AG09309 (cell line): Measurements from ENCODE around the gene NAV3.
A peak's percentile ranks its signal among the peaks of the same experiment; 100 is the strongest.

Experiments
- DNase-seq: peaks from one replicate; pipeline ENCODE4 v3.0.0-alpha.2; 2010; ENCODE audit warnings: low read depth
- H3K4me3 ChIP-seq: 2 replicates; pipeline ENCODE4 v1.5.1; 2011; ENCODE audit warnings: mild to moderate bottlenecking, low read depth, low read length, moderate library complexity; ENCODE audit not compliant: control insufficient read depth
- CTCF ChIP-seq: IDR thresholded peaks from 2 replicates; pipeline ENCODE4 v1.5.1; 2011; ENCODE audit warnings: mild to moderate bottlenecking, low read depth, low read length, inconsistent platforms; ENCODE audit not compliant: insufficient read depth, control insufficient read depth; ENCODE audit errors: missing control alignments

The NAV3 gene

GRCh38 chr12:78034025-78034424 lies 203.3 kb downstream of the NAV3 start:
- DNase-seq: peak; percentile 34
- no peak overlapping the region for H3K4me3 ChIP-seq
- TF ChIP-seq CTCF: no peak

GRCh38 chr12:78035901-78036606 lies 205.4 kb downstream of the NAV3 start:
- H3K4me3 ChIP-seq: no peak overlapping the region
- no peak for DNase-seq
- no peak for TF ChIP-seq CTCF

- H3K4me3 ChIP-seq: no peak overlapping the region
- no peak for DNase-seq
- TF ChIP-seq CTCF: no peak
Measured at GRCh38 chr12:78036874-78037273, 206.2 kb downstream of the NAV3 start.

- H3K4me3 ChIP-seq: no peak overlapping the region
- no peak for DNase-seq
- TF ChIP-seq CTCF: no peak
Measured at GRCh38 chr12:78037707-78038106, 207.0 kb downstream of the NAV3 start.

- no peak overlapping the region for H3K4me3 ChIP-seq
- no peak for TF ChIP-seq CTCF
Measured at GRCh38 chr12:78038541-78038940, 207.8 kb downstream of the NAV3 start.

GRCh38 chr12:78038986-78039385 lies 208.3 kb downstream of the NAV3 start:
- TF ChIP-seq CTCF: no peak
- no peak for DNase-seq
- no peak overlapping the region for H3K4me3 ChIP-seq

More at GRCh38 chr12:78038541-78038940, 207.8 kb downstream of the NAV3 start:
- DNase-seq: no peak
